GM13976 (cell line): Measurements from ENCODE around the gene TMC3.
"Not testable (repeated sequence)": the region's sequence is repeated elsewhere in the genome, so short reads cannot be mapped to it uniquely, and the experiment has no call there.

Experiments used
- DNase-seq: peaks from one replicate; pipeline ENCODE4 v3.0.0; 2012; ENCODE audit warnings: low spot score
- CTCF ChIP-seq: IDR thresholded peaks from 2 replicates; pipeline ENCODE4 v1.5.1; 2012; ENCODE audit warnings: borderline replicate concordance, mild to moderate bottlenecking; ENCODE audit not compliant: insufficient read depth; ENCODE audit errors: extremely low read depth, missing control alignments, control extremely low read depth
- in situ Hi-C: fragments of 300-500 bp; cut with MboI; formaldehyde crosslinking; loops from one replicate; pipeline ENCODE4 v1.12.0; 2022; ENCODE audit warnings: low sequenced_read_pairs, mixed read lengths, inconsistent platforms; ENCODE audit not compliant: unreplicated experiment

TMC3 gene

DNA sequence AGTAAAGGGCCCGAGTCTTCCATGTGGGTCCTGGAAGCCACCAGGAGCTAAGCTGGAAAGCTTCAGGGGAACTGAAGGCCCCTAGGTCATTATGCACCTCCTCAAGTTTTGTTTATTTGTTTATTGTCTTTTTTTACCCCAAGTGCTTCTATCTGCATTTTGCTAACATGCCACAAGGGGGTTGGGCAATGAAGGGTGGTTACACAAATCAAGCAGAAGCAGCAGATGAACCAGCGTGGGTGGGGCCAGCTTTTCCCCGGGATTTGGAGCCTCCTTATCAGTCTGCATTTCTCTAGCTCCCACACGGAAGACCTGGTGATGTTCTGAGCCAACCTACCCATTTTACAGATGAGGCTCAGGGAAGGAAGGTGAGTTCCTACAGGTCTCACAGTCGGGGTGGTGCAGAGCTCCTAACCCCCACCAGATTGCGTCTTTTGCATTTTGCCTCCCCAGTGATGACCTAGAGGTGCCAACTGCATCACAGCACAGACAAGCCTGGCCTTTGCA lies 16.8 kb downstream of the TMC3 start:
- in situ Hi-C loops, result no loop called here
- TF ChIP-seq CTCF, result no peak
- no peak for DNase-seq

DNA sequence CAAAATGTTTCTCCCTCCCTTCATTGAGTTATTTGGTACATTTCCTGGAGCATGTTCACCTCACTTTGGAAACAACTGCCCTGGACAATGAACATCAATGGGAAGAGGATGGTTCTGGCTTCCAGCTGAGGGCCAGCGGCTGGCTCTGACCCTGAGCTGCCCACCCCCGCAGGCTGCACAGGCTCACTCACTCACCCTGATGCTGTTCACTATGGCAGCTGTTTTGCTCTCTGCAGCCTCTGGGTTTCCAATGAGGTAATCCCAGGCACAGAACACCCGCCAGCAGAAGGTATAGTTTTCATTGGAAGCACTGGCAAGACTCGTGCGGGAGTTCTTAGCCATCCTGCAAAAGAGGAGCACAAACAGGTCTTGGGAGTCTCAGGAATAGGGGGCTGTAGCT lies 17.8 kb downstream of the TMC3 start:
- in situ Hi-C loops, result no loop called here
- TF ChIP-seq CTCF, result no peak
- no peak for DNase-seq

DNA sequence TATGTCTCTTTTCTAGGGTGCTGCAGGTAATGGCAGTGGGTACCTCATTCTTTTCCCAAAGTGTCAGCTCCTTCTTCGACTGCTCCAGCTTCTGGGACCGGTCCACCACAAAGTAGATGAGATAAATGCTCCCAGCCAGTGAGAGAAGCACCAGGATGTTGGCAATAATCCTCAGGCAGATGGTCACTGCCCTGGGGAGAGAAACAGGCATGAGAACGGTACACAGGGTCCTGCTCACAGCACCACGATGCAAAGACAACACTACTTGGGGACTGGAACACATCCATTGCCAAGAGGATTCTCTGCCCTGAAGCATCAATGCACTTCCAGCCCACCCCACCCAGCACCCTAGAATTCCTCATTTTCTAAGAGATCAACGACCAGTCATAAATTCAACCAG lies 22.4 kb downstream of the TMC3 start:
- no peak for TF ChIP-seq CTCF
- in situ Hi-C loops, result no loop called here
- DNase-seq, result no peak

DNA sequence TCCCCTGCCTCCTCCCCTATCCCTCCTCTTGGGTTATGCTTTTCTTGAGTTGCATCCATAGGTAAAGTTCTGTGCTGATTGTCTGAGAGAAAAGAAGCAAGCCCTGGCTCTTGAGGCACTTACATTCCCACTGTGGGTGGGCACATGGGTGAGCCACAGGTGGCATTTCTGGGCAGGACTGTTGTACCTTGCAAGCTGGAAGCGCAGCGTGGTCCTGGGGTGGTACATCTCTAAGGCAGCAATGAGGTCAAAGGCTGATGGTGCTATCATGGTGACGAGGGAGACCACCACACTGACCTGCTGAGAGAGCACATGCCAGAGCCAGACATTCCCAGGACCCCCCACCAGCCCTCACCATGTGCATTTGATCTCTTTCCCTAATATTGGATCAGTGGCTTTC lies 24.7 kb downstream of the TMC3 start:
- no peak for TF ChIP-seq CTCF
- in situ Hi-C loops, result no loop called here
- DNase-seq, result no peak

DNA sequence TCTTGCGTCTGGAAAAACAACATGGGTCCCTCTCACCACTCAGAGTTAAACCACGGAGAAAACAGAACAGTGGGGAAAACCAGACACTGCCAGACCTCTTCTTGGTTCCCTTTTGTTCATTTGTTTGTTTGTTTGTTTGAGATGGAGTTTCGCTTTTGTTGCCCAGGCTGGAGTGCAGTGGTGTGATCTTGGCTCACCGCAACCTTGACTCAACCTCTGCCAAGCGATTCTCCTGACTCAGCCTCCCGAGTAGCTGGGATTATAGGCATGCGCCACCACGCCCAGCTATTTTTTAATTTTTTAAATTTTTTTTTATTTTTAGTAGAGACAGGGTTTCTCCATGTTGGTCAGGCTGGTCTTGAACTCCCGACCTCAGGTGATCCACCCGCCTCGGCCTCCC lies 25.3 kb downstream of the TMC3 start:
- DNase-seq, in situ Hi-C loops: not testable (repeated sequence)

- no peak for TF ChIP-seq CTCF
- in situ Hi-C loops, result no loop called here
- no peak for DNase-seq
These were observed 26.1 kb downstream of the TMC3 start for GRCh38 chr15:81347910-81348309.

- in situ Hi-C loops, result no loop called here
- no peak for DNase-seq
- TF ChIP-seq CTCF, result no peak
These were observed 27.4 kb downstream of the TMC3 start for GRCh38 chr15:81346611-81347010.

GRCh38 chr15:81343371-81343770 lies 30.6 kb downstream of the TMC3 start:
- in situ Hi-C loops, result no loop called here
- DNase-seq, result no peak
- TF ChIP-seq CTCF, result no peak
